ENCODE data around the gene ABCC2.
"Not testable (repeated sequence)": the region's sequence is repeated elsewhere in the genome, so short reads cannot be mapped to it uniquely, and the experiment has no call there.

Gene ABCC2

DNA sequence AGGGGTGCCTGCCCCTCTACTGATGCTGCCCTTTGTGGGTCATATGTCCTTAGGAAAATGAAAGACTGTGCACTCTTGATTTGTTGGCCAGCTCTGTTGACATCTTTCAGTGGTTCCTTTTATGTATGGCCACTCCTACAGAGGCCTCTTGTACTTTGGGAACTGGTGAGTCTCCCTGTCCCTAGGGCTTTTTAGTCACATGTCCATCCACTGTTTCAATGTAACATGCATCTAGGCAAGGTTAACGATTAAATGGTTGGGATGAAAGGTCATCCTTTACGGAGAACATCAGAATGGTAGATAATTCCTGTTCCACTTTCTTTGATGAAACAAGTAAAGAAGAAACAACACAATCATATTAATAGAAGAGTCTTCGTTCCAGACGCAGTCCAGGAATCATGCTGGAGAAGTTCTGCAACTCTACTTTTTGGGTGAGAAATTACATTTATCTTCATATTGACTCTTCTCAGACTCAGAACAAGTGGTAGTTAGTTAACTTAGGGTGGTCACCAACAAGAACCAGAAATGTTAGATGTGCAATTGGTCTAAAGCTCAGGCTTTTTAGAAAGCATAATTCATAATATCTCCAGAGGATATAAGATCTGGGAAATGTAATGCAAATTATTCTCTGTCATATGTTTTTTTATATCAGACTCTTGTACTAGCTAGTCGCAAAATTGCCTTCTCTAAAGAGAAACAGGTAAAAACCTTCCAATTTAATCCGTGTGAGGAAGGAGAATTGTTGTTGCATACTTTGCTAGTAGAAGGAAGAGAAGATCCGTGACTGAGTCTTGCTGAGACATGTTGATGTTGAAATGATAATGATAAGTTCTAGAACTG, at the start of gene ABCC2:
Gene ABCC2 (plus strand): TSS at position 194 of the 840 bp plus-strand sequence. CDS start 205 bp downstream, at position 399.
- H3K4me3 ChIP-seq (ENCODE audit: low read length), result no peak within 1 kb of the TSS

GRCh38 chr10:99733366-99733765, 49.1 kb upstream of the ABCC2 start:
- peak overlapping the region; percentile 87; the same call in 1 of the 2 replicates for H3K4me3 ChIP-seq (ENCODE audit: low read length)
- no peak for TF ChIP-seq ZNF274 (IDR thresholded peaks at IDR 0.05; ENCODE audit: low read depth, low read length)

More for the DNA sequence above, at the start of gene ABCC2:
- TF ChIP-seq ZNF274 (IDR thresholded peaks at IDR 0.05; ENCODE audit: low read depth, low read length), result no peak

DNA sequence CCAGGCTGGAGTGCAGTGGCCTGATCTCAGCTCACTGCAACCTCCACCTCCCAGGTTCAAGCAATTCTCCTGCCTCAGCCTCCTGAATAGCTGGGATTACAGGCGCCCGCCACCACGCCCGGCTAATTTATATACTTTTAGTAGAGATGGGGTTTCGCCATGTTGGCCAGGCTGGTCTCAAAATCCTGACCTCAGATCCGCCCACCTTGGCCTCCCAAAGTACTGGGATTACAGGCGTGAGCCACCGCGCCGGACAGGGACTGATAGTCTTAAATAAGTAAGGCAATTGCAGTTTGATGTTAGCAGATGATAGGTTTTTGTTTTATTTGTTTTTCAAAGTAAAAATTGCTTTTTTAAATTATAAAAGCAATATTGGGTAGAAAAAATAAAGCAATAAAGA, 48.3 kb upstream of the ABCC2 start:
- not testable (repeated sequence) for H3K4me3 ChIP-seq (ENCODE audit: low read length)

DNA sequence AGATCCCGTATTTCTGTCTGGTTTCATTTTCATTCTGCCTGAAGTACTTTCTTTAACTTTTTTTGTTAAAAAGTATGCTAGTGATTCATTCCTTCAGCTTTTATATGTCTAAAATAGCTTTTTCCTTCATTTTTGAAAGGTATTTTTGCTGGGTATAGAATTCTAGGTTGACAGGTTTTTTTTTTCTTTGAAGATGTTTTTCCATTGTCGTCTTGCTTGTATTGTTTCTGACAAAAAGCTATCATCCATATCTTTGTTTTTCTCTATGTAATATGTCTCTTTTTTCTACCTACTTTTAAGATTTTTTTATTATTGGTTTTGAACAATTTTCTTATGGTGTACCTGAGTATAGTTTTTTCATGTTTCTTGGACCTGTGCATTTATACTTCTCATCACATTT, 42.2 kb upstream of the ABCC2 start:
- TF ChIP-seq ZNF274 (IDR thresholded peaks at IDR 0.05; ENCODE audit: low read depth, low read length), result no peak
- H3K4me3 ChIP-seq (ENCODE audit: low read length), result no peak overlapping the region

GRCh38 chr10:99740933-99741559, 41.4 kb upstream of the ABCC2 start:
- TF ChIP-seq ZNF274 (IDR thresholded peaks at IDR 0.05; ENCODE audit: low read depth, low read length), result no peak
- no peak overlapping the region for H3K4me3 ChIP-seq (ENCODE audit: low read length)

DNA sequence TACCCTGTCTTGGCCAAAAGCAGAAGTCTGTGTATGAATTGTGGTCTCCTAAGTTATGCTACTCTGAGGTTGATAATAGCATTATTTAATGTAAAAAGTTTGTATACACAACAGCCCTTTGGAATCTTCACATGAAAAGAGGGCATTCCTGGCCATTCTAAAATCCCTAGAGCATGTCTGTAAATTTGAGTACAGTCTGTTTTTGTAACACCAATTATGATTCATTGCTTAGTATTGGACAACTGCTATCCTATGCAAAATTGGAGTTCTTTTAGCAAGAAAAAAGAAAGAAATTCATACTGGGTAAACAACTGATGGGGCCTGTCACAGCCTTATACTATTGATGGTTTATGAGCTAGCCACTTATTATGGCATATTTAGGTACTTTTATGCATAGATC, 40.2 kb upstream of the ABCC2 start:
- TF ChIP-seq ZNF274 (IDR thresholded peaks at IDR 0.05; ENCODE audit: low read depth, low read length), result no peak

GRCh38 chr10:99742701-99743100, 39.7 kb upstream of the ABCC2 start:
- no peak for TF ChIP-seq ZNF274 (IDR thresholded peaks at IDR 0.05; ENCODE audit: low read depth, low read length)

More for the DNA sequence above, 40.2 kb upstream of the ABCC2 start:
- no peak overlapping the region for H3K4me3 ChIP-seq (ENCODE audit: low read length)

GRCh38 chr10:99743841-99744240, 38.6 kb upstream of the ABCC2 start:
- no peak for TF ChIP-seq ZNF274 (IDR thresholded peaks at IDR 0.05; ENCODE audit: low read depth, low read length)
- no peak overlapping the region for H3K4me3 ChIP-seq (ENCODE audit: low read length)

More at GRCh38 chr10:99742701-99743100, 39.7 kb upstream of the ABCC2 start:
- H3K4me3 ChIP-seq (ENCODE audit: low read length), result no peak overlapping the region

DNA sequence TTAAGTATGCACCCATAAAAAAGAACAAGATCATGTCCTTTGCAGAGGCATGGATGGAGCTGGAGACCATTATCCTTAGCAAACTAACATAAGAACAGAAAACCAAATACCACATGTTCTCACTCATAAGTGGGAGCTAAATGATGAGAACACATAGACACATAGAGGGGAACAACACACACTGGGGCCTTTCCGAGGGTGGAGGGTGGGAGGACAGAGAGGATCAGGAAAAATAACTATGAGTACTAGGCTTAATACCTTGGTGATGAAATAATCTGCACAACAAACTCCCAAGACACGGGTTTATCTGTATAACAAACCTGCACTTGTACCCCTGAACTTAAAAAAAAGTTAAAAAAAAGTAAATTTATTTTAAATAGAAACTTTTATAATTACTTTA, 36.3 kb upstream of the ABCC2 start:
- H3K4me3 ChIP-seq (ENCODE audit: low read length), result not testable (repeated sequence)

- TF ChIP-seq ZNF274 (IDR thresholded peaks at IDR 0.05; ENCODE audit: low read depth, low read length), result no peak
- no peak overlapping the region for H3K4me3 ChIP-seq (ENCODE audit: low read length)
These were observed 33.5 kb upstream of the ABCC2 start for GRCh38 chr10:99748823-99749451.

- TF ChIP-seq ZNF274 (IDR thresholded peaks at IDR 0.05; ENCODE audit: low read depth, low read length), result no peak
- no peak overlapping the region for H3K4me3 ChIP-seq (ENCODE audit: low read length)
These were observed 31.8 kb upstream of the ABCC2 start for GRCh38 chr10:99750641-99751040.

- no peak for TF ChIP-seq ZNF274 (IDR thresholded peaks at IDR 0.05; ENCODE audit: low read depth, low read length)
These were observed 27.8 kb upstream of the ABCC2 start for GRCh38 chr10:99754670-99755069.

DNA sequence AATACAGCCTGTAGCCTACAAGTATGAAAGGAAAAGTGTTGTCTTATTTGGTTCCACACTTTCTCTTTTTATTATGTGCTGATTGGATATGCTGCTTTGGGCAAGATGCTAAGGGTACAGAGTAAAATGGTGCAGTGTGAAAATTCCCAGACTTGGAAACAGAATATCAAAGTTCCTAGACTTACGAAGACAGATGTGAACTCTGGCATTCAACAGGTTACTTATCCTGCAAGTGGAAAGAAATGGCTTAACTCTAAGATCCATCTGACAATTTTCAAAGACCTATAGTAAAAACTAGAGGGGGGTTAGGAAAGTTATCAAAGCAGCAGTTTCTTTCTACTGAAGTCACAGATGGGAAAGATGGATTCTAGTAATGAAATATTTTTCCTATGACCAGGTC, 26.3 kb upstream of the ABCC2 start:
- no peak for TF ChIP-seq ZNF274 (IDR thresholded peaks at IDR 0.05; ENCODE audit: low read depth, low read length)
- no peak overlapping the region for H3K4me3 ChIP-seq (ENCODE audit: low read length)

More at GRCh38 chr10:99754670-99755069, 27.8 kb upstream of the ABCC2 start:
- no peak overlapping the region for H3K4me3 ChIP-seq (ENCODE audit: low read length)

DNA sequence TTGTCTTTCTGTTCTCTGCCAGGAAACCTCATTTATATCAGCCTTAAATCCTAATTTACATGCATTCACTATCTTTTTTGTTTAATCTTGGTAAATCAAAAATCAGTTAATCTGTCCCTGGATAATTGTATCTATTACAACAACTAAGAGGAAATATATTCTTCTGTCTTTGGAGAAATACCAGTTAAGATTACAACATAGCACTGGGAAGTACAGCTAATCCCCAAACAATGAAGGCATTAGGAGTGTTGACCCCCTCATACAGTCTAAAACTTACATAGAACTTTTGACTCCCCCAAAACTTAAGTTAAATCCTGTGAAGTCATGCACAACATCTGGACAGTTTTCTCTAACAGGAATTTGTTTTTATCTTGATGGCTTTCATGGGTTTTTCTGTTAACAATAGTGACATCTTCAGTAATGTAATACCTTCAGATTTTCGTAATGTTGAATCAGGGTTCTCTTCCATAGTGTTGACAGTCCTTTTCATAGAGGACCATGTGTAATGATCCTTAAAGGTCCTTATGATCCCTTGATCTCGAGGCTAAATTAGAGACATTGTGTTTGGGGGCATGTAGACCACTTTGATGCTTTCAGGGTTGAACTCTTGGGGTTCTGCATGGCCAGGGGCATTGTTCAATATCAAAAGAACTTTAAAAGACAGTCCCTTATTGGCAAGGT, 24.1 kb upstream of the ABCC2 start:
- no peak for TF ChIP-seq ZNF274 (IDR thresholded peaks at IDR 0.05; ENCODE audit: low read depth, low read length)
- no peak overlapping the region for H3K4me3 ChIP-seq (ENCODE audit: low read length)
